ENCODE measurements around the gene SRGAP2B.
"Not testable (repeated sequence)": the region's sequence is repeated elsewhere in the genome, so short reads cannot be mapped to it uniquely, and the experiment has no call there.

SRGAP2B gene

DNA sequence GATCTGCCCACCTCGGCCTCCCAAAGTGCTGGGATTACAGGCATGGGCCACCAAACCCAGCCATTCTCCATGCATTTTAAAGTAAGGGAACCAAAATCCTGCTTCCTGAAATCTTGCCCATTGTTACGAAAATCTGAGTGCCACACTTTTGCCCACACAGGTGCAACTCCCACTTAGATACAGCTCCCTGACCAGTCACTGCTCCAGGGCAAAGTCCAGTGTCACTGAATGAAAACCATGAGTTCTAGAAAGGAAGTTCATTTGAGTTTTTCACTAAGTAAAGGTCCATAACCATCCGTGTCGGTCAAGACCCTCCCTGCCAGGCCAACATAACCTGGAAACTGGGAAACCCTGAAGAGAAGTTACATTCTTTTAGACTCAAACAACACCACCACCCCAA is 67.9 kb downstream of the SRGAP2B start:
- not testable (repeated sequence) for H3K36me3 ChIP-seq (ENCODE audit: insufficient read depth, low read length); H3K27ac ChIP-seq (ENCODE audit: low read depth, low read length); H3K27me3 ChIP-seq (ENCODE audit: insufficient read depth, low read length); H3K4me3 ChIP-seq (ENCODE audit: low read depth, low read length); H2AFZ ChIP-seq (ENCODE audit: low read length, unreplicated experiment); H3K4me1 ChIP-seq (ENCODE audit: control insufficient read depth, insufficient read depth, low read length, unreplicated experiment); H3K79me2 ChIP-seq (ENCODE audit: control insufficient read depth, insufficient read depth, low read length, unreplicated experiment)

- not testable (repeated sequence) for H3K4me1 ChIP-seq (ENCODE audit: control insufficient read depth, insufficient read depth, low read length, unreplicated experiment); H2AFZ ChIP-seq (ENCODE audit: low read length, unreplicated experiment); H3K27me3 ChIP-seq (ENCODE audit: insufficient read depth, low read length); H3K36me3 ChIP-seq (ENCODE audit: insufficient read depth, low read length); H3K27ac ChIP-seq (ENCODE audit: low read depth, low read length); H3K4me3 ChIP-seq (ENCODE audit: low read depth, low read length); H3K79me2 ChIP-seq (ENCODE audit: control insufficient read depth, insufficient read depth, low read length, unreplicated experiment)
Measured at GRCh38 chr1:145025286-145025685, 69.8 kb downstream of the SRGAP2B start.

- H3K4me3 ChIP-seq (ENCODE audit: low read depth, low read length); H3K4me1 ChIP-seq (ENCODE audit: control insufficient read depth, insufficient read depth, low read length, unreplicated experiment); H3K79me2 ChIP-seq (ENCODE audit: control insufficient read depth, insufficient read depth, low read length, unreplicated experiment); H3K27ac ChIP-seq (ENCODE audit: low read depth, low read length); H3K36me3 ChIP-seq (ENCODE audit: insufficient read depth, low read length); H2AFZ ChIP-seq (ENCODE audit: low read length, unreplicated experiment); H3K27me3 ChIP-seq (ENCODE audit: insufficient read depth, low read length): not testable (repeated sequence)
Measured at GRCh38 chr1:145022259-145022658, 72.9 kb downstream of the SRGAP2B start.

GRCh38 chr1:145021749-145022148 is 73.4 kb downstream of the SRGAP2B start:
- not testable (repeated sequence) for H3K4me1 ChIP-seq (ENCODE audit: control insufficient read depth, insufficient read depth, low read length, unreplicated experiment); H3K27ac ChIP-seq (ENCODE audit: low read depth, low read length); H3K27me3 ChIP-seq (ENCODE audit: insufficient read depth, low read length); H3K79me2 ChIP-seq (ENCODE audit: control insufficient read depth, insufficient read depth, low read length, unreplicated experiment); H3K4me3 ChIP-seq (ENCODE audit: low read depth, low read length); H3K36me3 ChIP-seq (ENCODE audit: insufficient read depth, low read length); H2AFZ ChIP-seq (ENCODE audit: low read length, unreplicated experiment)

DNA sequence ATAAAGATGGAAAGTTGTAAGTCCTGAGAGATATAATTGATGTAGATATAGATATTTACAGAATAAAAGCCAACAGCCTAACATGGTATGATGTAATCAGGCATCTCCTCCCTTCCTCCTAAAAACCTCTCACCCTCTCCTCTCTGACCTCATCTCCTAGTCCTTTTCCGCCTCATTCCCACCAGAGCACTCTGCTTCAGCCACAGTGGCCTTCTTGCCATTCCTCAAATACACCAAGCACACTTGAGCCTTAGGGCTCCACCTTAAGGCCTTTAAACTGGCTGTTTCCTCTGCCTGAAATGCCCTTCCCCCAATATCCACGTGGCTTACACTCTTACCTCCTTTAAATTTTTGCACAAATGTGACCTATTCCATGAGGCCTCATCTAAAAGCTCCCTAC is 75.4 kb downstream of the SRGAP2B start:
- not testable (repeated sequence) for H3K79me2 ChIP-seq (ENCODE audit: control insufficient read depth, insufficient read depth, low read length, unreplicated experiment); H3K4me1 ChIP-seq (ENCODE audit: control insufficient read depth, insufficient read depth, low read length, unreplicated experiment); H2AFZ ChIP-seq (ENCODE audit: low read length, unreplicated experiment); H3K27me3 ChIP-seq (ENCODE audit: insufficient read depth, low read length); H3K27ac ChIP-seq (ENCODE audit: low read depth, low read length); H3K4me3 ChIP-seq (ENCODE audit: low read depth, low read length); H3K36me3 ChIP-seq (ENCODE audit: insufficient read depth, low read length)

DNA sequence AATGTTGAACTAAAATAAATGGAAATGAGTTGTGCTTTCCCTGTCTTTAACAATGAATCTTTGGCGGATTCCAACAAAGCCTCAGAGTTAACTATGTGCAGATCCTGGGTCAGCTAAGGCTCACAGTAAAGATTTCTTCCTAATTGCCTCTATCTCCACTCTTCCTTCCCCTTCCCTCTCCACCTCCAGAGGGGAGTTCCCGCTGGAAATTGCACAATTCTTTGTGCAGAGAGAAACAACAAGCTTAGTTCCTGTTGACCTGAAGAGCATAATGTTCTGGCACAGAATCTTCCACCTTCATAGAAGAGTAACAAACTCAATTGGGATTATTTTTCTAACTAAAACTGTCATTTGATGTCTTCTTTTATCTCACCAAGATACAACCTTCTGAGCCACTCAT is 77.4 kb downstream of the SRGAP2B start:
- H3K36me3 ChIP-seq (ENCODE audit: insufficient read depth, low read length); H2AFZ ChIP-seq (ENCODE audit: low read length, unreplicated experiment); H3K4me1 ChIP-seq (ENCODE audit: control insufficient read depth, insufficient read depth, low read length, unreplicated experiment); H3K79me2 ChIP-seq (ENCODE audit: control insufficient read depth, insufficient read depth, low read length, unreplicated experiment); H3K4me3 ChIP-seq (ENCODE audit: low read depth, low read length); H3K27ac ChIP-seq (ENCODE audit: low read depth, low read length); H3K27me3 ChIP-seq (ENCODE audit: insufficient read depth, low read length): not testable (repeated sequence)

DNA sequence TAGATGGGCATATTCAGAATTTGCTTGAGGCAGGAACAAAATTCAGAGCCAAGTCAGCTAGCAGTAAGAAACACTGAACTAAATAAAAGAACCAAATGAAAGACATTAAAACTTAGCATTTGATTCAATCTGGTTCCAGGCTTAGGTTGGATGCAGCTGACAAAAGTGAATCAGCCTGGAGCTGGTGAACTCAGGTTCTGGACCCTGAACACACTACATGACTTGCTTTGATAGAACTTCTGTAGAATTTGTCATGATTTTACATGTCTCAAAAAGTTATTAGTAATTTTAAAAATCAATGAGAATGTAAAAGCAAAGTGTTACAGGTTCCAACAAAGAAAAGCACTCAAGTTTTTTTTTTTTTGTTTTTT is 78.7 kb downstream of the SRGAP2B start:
- H3K4me3 ChIP-seq (ENCODE audit: low read depth, low read length); H3K79me2 ChIP-seq (ENCODE audit: control insufficient read depth, insufficient read depth, low read length, unreplicated experiment); H2AFZ ChIP-seq (ENCODE audit: low read length, unreplicated experiment); H3K36me3 ChIP-seq (ENCODE audit: insufficient read depth, low read length); H3K27ac ChIP-seq (ENCODE audit: low read depth, low read length); H3K27me3 ChIP-seq (ENCODE audit: insufficient read depth, low read length); H3K4me1 ChIP-seq (ENCODE audit: control insufficient read depth, insufficient read depth, low read length, unreplicated experiment): not testable (repeated sequence)

DNA sequence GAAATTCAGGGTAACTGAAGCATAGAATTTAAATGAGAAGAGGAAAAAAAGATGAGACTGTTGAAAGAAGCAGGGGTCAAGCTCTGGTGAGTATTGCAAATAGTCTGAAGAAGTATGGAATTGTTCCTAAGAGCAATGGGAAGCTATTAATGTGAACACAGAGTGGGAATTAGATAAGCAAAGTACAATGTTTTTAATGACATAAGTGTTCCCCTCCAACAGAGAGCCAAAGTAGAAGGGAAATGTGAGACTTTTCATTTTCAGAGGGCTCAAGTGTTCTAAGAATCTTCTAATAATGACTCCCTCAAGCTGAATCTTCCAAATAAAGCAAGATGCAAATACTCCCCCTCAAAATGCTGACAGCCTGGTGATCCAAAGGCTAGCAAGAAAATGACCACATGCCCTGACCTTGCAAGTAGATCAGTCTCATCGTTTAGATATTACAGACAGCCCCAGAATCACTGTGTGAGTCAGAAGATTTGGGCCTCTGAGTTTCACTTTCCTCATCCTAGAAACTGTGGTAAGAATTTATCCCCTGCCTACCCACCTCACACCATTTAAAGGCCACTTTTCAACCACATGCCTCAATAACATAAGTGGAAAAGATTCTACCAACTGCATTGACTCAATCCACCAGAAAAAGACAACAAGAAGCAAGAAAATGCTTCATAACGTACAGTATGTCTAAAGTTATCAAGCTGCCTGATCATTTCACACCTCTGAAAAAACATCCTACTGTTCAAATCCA is 79.2 kb downstream of the SRGAP2B start:
- not testable (repeated sequence) for H2AFZ ChIP-seq (ENCODE audit: low read length, unreplicated experiment); H3K4me3 ChIP-seq (ENCODE audit: low read depth, low read length); H3K27ac ChIP-seq (ENCODE audit: low read depth, low read length); H3K36me3 ChIP-seq (ENCODE audit: insufficient read depth, low read length); H3K4me1 ChIP-seq (ENCODE audit: control insufficient read depth, insufficient read depth, low read length, unreplicated experiment); H3K27me3 ChIP-seq (ENCODE audit: insufficient read depth, low read length); H3K79me2 ChIP-seq (ENCODE audit: control insufficient read depth, insufficient read depth, low read length, unreplicated experiment)

GRCh38 chr1:145013353-145013752 is 81.8 kb downstream of the SRGAP2B start:
- not testable (repeated sequence) for H3K27ac ChIP-seq (ENCODE audit: low read depth, low read length); H3K27me3 ChIP-seq (ENCODE audit: insufficient read depth, low read length); H3K79me2 ChIP-seq (ENCODE audit: control insufficient read depth, insufficient read depth, low read length, unreplicated experiment); H3K36me3 ChIP-seq (ENCODE audit: insufficient read depth, low read length); H3K4me1 ChIP-seq (ENCODE audit: control insufficient read depth, insufficient read depth, low read length, unreplicated experiment); H2AFZ ChIP-seq (ENCODE audit: low read length, unreplicated experiment); H3K4me3 ChIP-seq (ENCODE audit: low read depth, low read length)

- not testable (repeated sequence) for H3K4me3 ChIP-seq (ENCODE audit: low read depth, low read length); H2AFZ ChIP-seq (ENCODE audit: low read length, unreplicated experiment); H3K79me2 ChIP-seq (ENCODE audit: control insufficient read depth, insufficient read depth, low read length, unreplicated experiment); H3K27ac ChIP-seq (ENCODE audit: low read depth, low read length); H3K27me3 ChIP-seq (ENCODE audit: insufficient read depth, low read length); H3K4me1 ChIP-seq (ENCODE audit: control insufficient read depth, insufficient read depth, low read length, unreplicated experiment); H3K36me3 ChIP-seq (ENCODE audit: insufficient read depth, low read length)
Measured at GRCh38 chr1:145011811-145012210, 83.3 kb downstream of the SRGAP2B start.

- H3K4me3 ChIP-seq (ENCODE audit: low read depth, low read length); H2AFZ ChIP-seq (ENCODE audit: low read length, unreplicated experiment); H3K4me1 ChIP-seq (ENCODE audit: control insufficient read depth, insufficient read depth, low read length, unreplicated experiment); H3K36me3 ChIP-seq (ENCODE audit: insufficient read depth, low read length); H3K27me3 ChIP-seq (ENCODE audit: insufficient read depth, low read length); H3K27ac ChIP-seq (ENCODE audit: low read depth, low read length); H3K79me2 ChIP-seq (ENCODE audit: control insufficient read depth, insufficient read depth, low read length, unreplicated experiment): not testable (repeated sequence)
Measured at GRCh38 chr1:145010580-145010979, 84.5 kb downstream of the SRGAP2B start.
